ENCODE data around the gene EBNA1BP2.
"Not testable (repeated sequence)": the region's sequence is repeated elsewhere in the genome, so short reads cannot be mapped to it uniquely, and the experiment has no call there.

Gene EBNA1BP2

DNA sequence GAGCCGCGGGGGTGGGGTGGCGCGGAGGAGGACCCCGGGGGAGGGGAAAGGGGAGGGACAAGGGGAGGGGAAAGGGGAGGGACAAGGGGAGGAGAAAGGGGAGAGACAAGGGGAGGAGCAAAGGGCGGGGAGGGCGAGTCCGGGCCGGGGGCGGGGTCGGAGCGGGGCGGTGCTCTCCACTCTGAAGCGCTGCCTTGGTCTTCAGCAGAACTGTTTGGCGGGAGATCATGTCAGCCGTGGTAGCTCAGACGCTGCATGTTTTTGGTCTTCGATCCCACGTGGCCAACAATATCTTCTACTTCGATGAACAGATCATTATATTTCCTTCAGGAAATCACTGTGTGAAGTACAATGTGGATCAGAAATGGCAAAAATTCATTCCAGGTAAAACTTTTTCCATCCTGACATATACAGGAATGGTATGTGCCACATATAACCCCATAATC lies 460 bp upstream of the EBNA1BP2 start:
- in situ Hi-C loops (cut with HindIII; ENCODE audit: low sequenced_read_pairs), result no loop called here

DNA sequence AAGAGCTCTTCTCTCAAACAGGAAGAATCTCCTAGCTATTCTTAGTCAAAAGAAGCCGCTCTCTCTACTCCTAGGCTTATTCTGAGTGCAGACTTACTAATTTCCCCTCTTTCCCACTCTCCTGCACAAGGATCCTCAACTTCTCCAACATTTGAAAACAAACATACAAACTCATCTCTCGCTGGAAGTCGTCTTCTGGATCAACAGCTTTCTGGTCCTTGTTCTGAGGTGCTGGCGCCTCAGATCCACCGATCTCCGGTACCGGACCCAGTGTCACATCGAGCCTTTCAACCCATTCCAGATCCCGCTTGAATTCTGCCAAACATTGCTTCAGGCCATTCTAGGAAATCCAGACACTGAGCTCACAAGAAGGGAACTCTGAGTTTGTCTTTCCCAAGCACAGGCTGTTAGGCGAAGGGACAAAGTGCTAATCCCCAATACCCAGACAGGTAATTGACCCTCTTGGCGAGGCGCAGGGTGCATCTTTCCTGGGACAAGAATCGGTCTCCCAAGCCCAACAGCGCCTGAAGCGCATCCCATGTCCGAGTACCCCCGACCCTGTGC lies 696 bp downstream of the EBNA1BP2 start:
- in situ Hi-C loops (cut with HindIII; ENCODE audit: low sequenced_read_pairs), result no loop called here

DNA sequence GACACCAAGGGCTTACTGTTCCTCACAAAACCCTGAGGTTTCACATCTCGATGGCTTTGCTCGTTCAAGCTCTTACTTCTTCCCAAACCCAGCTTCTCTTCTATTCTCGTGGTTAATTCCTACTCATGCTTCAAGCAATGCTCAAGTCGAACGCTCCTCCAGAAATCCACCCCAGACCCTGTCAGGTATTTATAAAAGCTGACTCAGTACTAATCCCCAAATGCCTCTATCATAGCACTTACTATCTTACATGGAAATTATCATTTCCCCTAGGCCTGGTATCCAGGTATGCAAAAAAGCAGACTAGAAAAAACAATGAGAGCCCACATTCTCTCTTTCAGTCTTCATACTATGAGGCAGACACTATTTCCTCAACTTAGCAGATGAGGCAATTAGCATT lies 6.3 kb downstream of the EBNA1BP2 start:
- in situ Hi-C loops (cut with HindIII; ENCODE audit: low sequenced_read_pairs), result no loop called here

DNA sequence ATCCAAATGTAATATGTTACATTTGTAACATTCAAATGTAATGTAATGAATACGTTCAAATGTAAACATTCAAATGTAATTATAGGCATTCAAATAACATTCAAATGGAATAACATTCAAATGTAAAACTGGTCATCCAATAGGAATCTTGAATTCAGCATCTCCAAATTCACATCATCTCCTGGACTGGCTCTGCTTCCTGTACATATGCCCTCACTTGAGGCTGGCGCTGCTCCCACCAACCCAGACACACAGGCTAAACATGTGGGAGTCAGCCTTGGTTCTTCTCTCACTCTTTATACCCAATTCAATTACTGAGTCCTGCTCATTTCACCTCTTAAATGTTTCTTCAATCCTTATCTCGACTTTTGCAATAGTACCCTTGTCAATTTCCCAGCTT lies 6.9 kb downstream of the EBNA1BP2 start:
- in situ Hi-C loops (cut with HindIII; ENCODE audit: low sequenced_read_pairs), result no loop called here

DNA sequence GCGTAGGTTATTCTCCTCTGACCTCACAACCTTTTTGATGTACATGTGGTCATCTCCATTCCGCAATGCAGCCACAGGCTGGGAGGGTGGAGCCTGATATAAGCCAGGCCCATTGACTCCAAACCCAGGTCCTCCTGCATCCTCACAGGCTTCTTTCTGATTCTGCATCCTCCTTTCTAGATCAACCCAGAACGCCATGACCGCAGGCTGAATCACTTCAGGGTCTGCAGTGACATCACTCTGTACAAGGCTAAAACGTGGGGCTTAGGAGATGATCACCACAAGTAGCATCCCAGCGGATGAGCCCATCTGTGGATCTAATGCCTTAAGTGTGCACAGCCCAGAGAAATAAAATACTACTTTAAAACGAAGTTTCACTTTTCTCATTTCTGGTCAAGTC lies 16.1 kb downstream of the EBNA1BP2 start:
- in situ Hi-C loops (cut with HindIII; ENCODE audit: low sequenced_read_pairs), result no loop called here

GRCh38 chr1:43153443-43153842 lies 18.6 kb downstream of the EBNA1BP2 start:
- in situ Hi-C loops (cut with HindIII; ENCODE audit: low sequenced_read_pairs), result no loop called here

DNA sequence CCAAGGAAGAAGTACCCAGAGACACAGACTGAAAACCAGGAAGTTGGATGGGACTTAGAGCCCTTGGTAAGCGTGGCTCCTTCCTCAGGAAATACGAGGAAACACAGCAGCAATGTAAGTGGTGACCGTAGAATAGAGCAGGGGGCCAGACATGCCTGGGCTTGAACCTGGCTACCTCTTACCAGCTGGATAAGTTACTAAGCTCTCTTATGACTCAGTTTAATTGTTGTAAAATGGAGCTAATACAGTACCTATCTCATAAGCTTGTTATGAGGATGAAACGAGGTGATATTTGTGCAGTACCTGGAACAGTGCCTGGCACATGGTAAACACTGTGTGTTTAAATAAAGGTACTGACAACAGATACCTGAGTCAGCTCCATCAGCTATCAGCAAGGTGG lies 19.2 kb downstream of the EBNA1BP2 start:
- in situ Hi-C loops (cut with HindIII; ENCODE audit: low sequenced_read_pairs), result no loop called here

DNA sequence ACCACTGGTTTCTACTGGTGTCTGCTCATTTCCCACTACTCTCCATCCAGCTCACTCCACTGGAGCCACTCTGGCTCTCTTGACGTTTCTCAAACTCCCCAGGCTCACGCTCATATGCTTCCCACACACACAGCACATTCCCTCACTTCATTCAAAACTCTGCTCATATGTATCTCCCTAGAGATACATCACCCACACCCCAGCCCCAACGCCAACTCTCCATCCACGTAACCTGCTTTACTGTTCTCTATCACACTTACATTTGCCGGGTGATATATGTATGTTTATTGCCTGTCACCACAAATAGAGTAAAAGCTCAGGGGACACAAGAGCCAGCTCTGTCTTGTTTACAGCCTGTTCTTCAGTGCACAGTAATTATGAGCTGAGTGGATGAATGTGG lies 22.2 kb downstream of the EBNA1BP2 start:
- in situ Hi-C loops (cut with HindIII; ENCODE audit: low sequenced_read_pairs), result no loop called here

GRCh38 chr1:43147625-43148327 lies 24.3 kb downstream of the EBNA1BP2 start:
- in situ Hi-C loops (cut with HindIII; ENCODE audit: low sequenced_read_pairs), result no loop called here

- in situ Hi-C loops (cut with HindIII; ENCODE audit: low sequenced_read_pairs), result no loop called here
Measured at GRCh38 chr1:43144237-43144636, 27.9 kb downstream of the EBNA1BP2 start.

DNA sequence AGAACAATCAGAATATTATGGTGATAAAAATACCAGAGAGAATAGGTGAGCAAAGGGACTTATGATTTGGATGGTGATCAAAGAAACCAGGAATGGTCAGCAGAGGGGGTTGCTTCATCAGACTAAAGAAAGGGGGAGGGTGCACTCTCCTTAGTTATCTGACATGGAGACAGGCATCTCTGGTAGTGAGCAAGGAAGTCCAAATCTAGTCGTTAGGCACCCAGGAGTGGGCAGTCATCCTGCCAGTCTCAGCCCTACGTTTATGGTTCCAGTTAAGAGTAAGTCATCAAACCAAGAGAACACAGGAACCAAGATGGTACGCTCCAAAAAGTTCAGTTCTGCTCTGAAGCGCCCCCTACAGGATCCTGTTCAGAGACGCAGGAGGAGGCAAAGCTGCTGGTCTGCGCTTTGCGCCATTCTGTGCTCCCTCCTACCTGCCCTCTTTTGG lies 28.6 kb downstream of the EBNA1BP2 start:
- in situ Hi-C loops (cut with HindIII; ENCODE audit: low sequenced_read_pairs), result no loop called here

GRCh38 chr1:43140583-43140982 lies 31.5 kb downstream of the EBNA1BP2 start:
- in situ Hi-C loops (cut with HindIII; ENCODE audit: low sequenced_read_pairs), result no loop called here

DNA sequence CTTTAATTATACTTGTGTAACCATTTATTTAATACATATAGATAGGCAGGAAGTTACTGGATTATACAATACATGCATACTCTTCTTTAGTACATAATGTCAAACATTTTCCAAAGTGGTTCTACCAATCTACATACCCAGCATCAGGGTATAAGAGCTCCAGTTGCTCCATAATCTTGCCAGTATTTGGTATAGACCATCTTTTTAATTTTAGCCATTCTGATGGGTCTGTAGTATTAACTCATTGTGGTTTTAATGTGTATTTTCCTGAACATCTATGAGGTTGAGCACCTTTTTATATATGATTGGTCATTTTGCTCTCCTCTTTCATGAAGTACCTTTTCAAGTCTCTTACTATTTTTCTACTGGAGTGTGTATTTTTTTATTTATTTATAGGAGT lies 32.1 kb downstream of the EBNA1BP2 start:
- in situ Hi-C loops (cut with HindIII; ENCODE audit: low sequenced_read_pairs), result no loop called here

DNA sequence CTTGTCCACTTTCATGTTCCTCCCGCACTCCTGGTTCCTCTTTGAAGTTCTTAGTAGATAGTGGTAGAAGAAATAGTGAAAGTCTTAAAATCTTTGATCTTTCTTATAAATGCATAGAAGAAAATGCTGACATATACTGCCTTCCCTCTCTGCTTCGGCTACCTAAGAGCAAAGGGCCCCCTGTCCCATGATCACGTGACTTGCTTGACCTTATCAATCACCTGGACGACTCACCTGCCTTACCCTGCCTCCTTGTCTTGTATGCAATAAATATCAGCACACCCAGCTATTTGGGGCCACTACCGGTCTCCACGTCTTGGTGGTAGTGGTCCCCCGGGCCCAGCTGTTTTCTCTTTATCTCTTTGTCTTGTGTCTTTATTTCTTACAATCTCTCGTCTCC lies 32.8 kb downstream of the EBNA1BP2 start:
- in situ Hi-C loops (cut with HindIII; ENCODE audit: low sequenced_read_pairs), result not testable (repeated sequence)

DNA sequence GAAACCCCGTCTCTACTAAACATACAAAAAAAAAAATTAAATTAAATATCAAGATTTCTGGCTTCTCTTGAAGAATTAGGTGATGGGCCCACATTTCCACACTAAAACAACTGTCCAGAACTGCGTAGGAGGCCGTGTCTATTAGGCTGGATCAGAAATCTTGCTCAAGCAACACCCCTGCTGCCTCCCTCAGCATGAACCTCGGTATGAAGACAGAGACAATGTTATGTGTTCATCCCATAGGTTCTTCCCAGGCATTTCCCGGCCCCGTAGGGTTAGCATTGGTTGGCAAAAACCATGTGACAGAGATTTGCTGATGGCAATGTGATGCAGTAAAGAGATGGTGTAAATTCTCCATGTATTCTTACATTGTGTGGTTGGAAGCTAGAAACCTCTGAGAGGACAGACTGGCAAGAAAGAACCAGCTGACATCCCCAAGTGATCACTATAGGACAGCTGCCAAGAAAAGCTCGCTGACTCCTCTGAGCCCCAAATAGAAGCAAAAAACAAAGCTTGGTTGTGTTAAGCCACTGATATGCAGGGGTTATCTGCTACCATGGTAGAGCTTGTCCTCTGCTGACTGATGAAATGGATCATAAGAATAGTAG lies 34.5 kb downstream of the EBNA1BP2 start:
- in situ Hi-C loops (cut with HindIII; ENCODE audit: low sequenced_read_pairs), result no loop called here

DNA sequence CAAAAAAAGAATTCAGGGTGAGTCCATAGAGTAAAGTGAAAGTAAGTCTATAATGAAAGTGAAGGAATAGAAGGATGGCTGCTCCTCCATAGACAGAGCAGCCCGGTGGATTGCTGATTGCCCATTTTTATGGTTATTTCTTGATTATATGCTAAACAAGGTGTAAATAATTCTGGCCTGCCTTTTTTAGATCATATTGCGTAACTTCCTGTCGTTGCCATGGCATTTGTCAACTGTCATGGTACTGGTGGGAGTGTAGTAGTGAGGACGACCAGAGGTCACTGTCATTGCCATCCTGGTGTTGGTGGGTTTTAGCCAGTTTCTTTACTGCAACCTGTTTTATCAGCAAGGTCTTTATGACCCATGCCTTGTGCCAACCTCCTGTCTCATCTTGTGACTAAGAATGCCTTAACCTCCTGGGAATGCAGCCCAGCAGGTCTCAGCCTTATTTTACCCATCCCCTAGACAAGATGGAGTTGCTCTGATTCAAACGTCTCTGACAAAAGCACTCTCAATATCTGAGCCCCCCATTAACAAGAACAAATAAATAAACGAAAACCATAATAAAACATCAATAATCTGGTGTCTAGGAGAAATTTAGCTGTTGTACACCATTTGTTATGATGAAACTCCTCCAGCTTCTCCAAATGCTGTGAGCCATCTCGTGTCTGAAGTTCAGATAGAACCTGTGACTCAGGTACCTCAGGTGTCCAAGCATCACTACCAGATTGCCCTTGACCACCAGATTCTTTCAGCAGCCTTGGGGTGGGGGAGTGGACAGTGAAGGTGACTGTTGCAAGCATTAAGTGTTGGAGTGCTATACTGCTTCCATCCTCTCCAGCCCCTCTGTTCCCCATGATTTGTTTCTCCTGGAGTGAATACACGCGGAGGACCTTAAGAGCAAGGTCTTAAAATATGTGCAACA lies 36.0 kb downstream of the EBNA1BP2 start:
- in situ Hi-C loops (cut with HindIII; ENCODE audit: low sequenced_read_pairs), result no loop called here

GRCh38 chr1:43134640-43135039 lies 37.5 kb downstream of the EBNA1BP2 start:
- in situ Hi-C loops (cut with HindIII; ENCODE audit: low sequenced_read_pairs), result no loop called here

- in situ Hi-C loops (cut with HindIII; ENCODE audit: low sequenced_read_pairs), result no loop called here
Measured at GRCh38 chr1:43134068-43134467, 38.0 kb downstream of the EBNA1BP2 start.

GRCh38 chr1:43129426-43129825 lies 42.7 kb downstream of the EBNA1BP2 start:
- in situ Hi-C loops (cut with HindIII; ENCODE audit: low sequenced_read_pairs), result no loop called here

DNA sequence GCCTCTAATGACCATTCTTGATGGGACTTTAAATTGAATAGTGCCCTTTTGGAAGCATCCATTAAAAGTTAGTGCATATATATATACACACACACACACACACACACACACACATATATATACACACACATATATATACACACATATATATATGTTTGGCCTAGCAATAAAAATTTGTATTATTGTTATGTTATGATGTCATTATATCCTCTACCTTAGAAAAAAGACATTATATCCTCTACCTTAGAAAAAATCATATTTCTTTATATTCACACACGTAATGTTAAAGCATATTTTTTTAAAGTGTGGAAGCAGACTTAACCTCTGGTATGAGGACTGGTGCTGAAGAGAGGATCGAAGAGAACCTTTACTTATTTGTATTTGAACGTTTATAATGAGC lies 43.3 kb downstream of the EBNA1BP2 start:
- in situ Hi-C loops (cut with HindIII; ENCODE audit: low sequenced_read_pairs), result no loop called here

DNA sequence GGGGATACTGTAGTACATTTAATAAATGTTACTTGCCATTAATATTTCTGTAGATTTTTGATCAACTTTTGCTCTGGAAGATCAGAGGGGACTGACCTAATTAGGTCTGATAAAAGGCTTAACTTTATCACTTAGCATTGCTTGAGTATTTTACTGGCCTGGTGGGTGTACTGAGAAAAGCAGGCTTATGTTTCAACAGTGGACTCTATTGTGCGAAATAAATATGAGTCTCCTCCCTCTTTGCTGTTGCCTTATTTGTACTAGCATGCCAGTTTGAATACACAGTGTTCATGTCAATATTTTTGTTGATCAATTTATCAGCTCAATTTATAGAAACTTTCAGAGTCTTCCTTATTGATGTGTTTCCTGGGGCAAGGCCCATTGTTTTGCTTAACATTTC lies 49.1 kb downstream of the EBNA1BP2 start:
- in situ Hi-C loops (cut with HindIII; ENCODE audit: low sequenced_read_pairs), result no loop called here

All from DLD1 (cell line).